SK-N-SH (cell line): ENCODE data around the gene MILR1. TPM values are rescaled to one million over a fixed set of nuclear protein-coding genes. Genes with fewer than 3 reads are reported as not detected.

Experiments used
- CTCF ChIA-PET: fragments of 300-600, 350-600 bp; formaldehyde crosslinking; extraction: SDS; loops from one replicate; lab custom pipeline; 2021; lab: Yijun Ruan, JAX
- POLR2A ChIA-PET: fragments of 350-600 bp; sonication (Branson Sonifier 250); formaldehyde crosslinking; extraction: SDS; loops from one replicate; lab custom pipeline; 2020; ENCODE audit warnings: antibody characterized with exemption, inconsistent platforms; lab: Yijun Ruan, JAX
- DNase-seq: peaks from one replicate; pipeline ENCODE4 v3.0.0; 2012
- H2AFZ ChIP-seq: fragments of 200-600 bp; sonication (generic); 2 replicates; pipeline ENCODE4 v1.8.1; 2016; ENCODE audit warnings: antibody characterized with exemption, mild to moderate bottlenecking, low read depth
- H3F3A ChIP-seq: fragments of 200-600 bp; sonication (generic); replicated peaks from 2 replicates; pipeline ENCODE3; 2016; ENCODE audit warnings: antibody characterized with exemption, mild to moderate bottlenecking; ENCODE audit not compliant: insufficient read depth
- H3K27ac ChIP-seq, 2 experiments: fragments of 200-500 bp in 1 of 2; fragments of 200-600 bp in 1 of 2; sonication (Bioruptor generic) in 1 of 2; sonication (generic), shearing (Covaris generic) in 1 of 2; 2 replicates each; pipeline versions ENCODE4 v1.5.1 to v1.6.1; 2014 to 2016; ENCODE audit warnings: low read depth in 2 of 2, inconsistent platforms in 1 of 2, low read length in 1 of 2, mild to moderate bottlenecking in 1 of 2, mixed read lengths in 1 of 2
- H3K27me3 ChIP-seq: fragments of 200-600 bp; sonication (generic), shearing (Covaris generic); 2 replicates; pipeline ENCODE4 v1.6.1; 2016; ENCODE audit warnings: mixed run types; ENCODE audit not compliant: insufficient read depth
- H3K36me3 ChIP-seq, 2 experiments: fragments of 200-500 bp in 1 of 2; fragments of 200-600 bp in 1 of 2; sonication (Bioruptor generic) in 1 of 2; sonication (generic) in 1 of 2; replicated peaks in 1 of 2; 2 replicates each; pipeline versions ENCODE3 to v1.5.1; 2014 to 2016; ENCODE audit warnings: low read length in 1 of 2, mild to moderate bottlenecking in 1 of 2; ENCODE audit not compliant: insufficient read depth in 2 of 2, control insufficient read depth in 1 of 2
- H3K4me1 ChIP-seq, 2 experiments: fragments of 200-500 bp in 1 of 2; fragments of 200-600 bp in 1 of 2; sonication (Bioruptor generic) in 1 of 2; sonication (generic), shearing (Covaris generic) in 1 of 2; 2 replicates each; pipeline versions ENCODE4 v1.5.1 to v1.6.1; 2014 to 2016; ENCODE audit warnings: low read depth in 1 of 2, low read length in 1 of 2, mixed run types in 1 of 2; ENCODE audit not compliant: insufficient read depth in 2 of 2, control insufficient read depth in 1 of 2
- H3K4me2 ChIP-seq: fragments of 200-600 bp; sonication (generic), shearing (Covaris generic); 2 replicates; pipeline ENCODE4 v1.6.1; 2017; ENCODE audit warnings: mixed run types
- H3K4me3 ChIP-seq, 2 experiments: fragments of 200-500 bp in 1 of 2; fragments of 200-600 bp in 1 of 2; sonication (Bioruptor generic) in 1 of 2; sonication (generic), shearing (Covaris generic) in 1 of 2; 2 replicates each; pipeline versions ENCODE4 v1.5.1 to v1.8.1; 2014 to 2016; ENCODE audit warnings: low read depth in 2 of 2, inconsistent platforms in 1 of 2, low read length in 1 of 2, mild to moderate bottlenecking in 1 of 2, mixed read lengths in 1 of 2, moderate library complexity in 1 of 2
- H3K79me2 ChIP-seq: fragments of 200-600 bp; sonication (generic); 2 replicates; pipeline ENCODE4 v1.8.1; 2017; ENCODE audit warnings: mild to moderate bottlenecking; ENCODE audit not compliant: insufficient read depth
- H3K9ac ChIP-seq: fragments of 200-600 bp; sonication (generic); 2 replicates; pipeline ENCODE4 v1.6.1; 2017; ENCODE audit warnings: mixed run types
- H3K9me2 ChIP-seq: fragments of 200-600 bp; sonication (generic); 2 replicates; pipeline ENCODE4 v1.6.1; 2017; ENCODE audit warnings: mixed run types
- H3K9me3 ChIP-seq: fragments of 200-600 bp; sonication (generic); 2 replicates; pipeline ENCODE4 v1.6.1; 2017; ENCODE audit warnings: mixed run types, mild to moderate bottlenecking, moderate library complexity
- H4K20me1 ChIP-seq: fragments of 200-600 bp; sonication (generic); 2 replicates; pipeline ENCODE4 v1.6.1; 2017; ENCODE audit warnings: mild to moderate bottlenecking, mixed run types; ENCODE audit not compliant: insufficient read depth
- CTCF ChIP-seq: fragments of 200-600 bp; sonication (generic); IDR thresholded peaks from 2 replicates; pipeline ENCODE4 v1.6.1; 2017; ENCODE audit warnings: antibody characterized with exemption, mild to moderate bottlenecking, moderate library complexity
- EP300 ChIP-seq, 2 experiments: IDR thresholded peaks; 2 replicates each; pipeline versions ENCODE4 v1.4.0 to v1.6.1; 2012; ENCODE audit warnings: borderline replicate concordance in 1 of 2, low read depth in 1 of 2, low read length in 1 of 2
- IRF3 ChIP-seq: fragments of 150-350 bp; IDR thresholded peaks from 2 replicates; pipeline ENCODE4 v1.6.1; 2016; ENCODE audit warnings: mild to moderate bottlenecking, low read depth, low read length
- JUND ChIP-seq: IDR thresholded peaks from 2 replicates; pipeline ENCODE4 v1.4.0; 2012
- MAX ChIP-seq: IDR thresholded peaks from 2 replicates; pipeline ENCODE4 v1.4.0; 2012; ENCODE audit warnings: low read depth
- MEF2A ChIP-seq: IDR thresholded peaks from 2 replicates; pipeline ENCODE4 v1.4.0; 2012; ENCODE audit warnings: low read depth, borderline replicate concordance
- MXI1 ChIP-seq: IDR thresholded peaks from 2 replicates; pipeline ENCODE4 v1.6.1; 2012; ENCODE audit warnings: mild to moderate bottlenecking, low read depth, low read length, improper control_type of control experiment
- NFIC ChIP-seq: IDR thresholded peaks from 2 replicates; pipeline ENCODE4 v1.4.0; 2012; ENCODE audit warnings: borderline replicate concordance
- POLR2AphosphoS5 ChIP-seq: IDR thresholded peaks from 2 replicates; pipeline ENCODE4 v1.6.1; 2012; ENCODE audit warnings: low read depth, low read length
- RAD21 ChIP-seq: IDR thresholded peaks from 2 replicates; pipeline ENCODE4 v1.6.1; 2012; ENCODE audit warnings: mild to moderate bottlenecking, low read length
- REST ChIP-seq: IDR thresholded peaks from 2 replicates; pipeline ENCODE4 v1.6.1; 2012; ENCODE audit warnings: mild to moderate bottlenecking, low read depth, low read length, moderate library complexity
- RFX5 ChIP-seq: IDR thresholded peaks from 2 replicates; pipeline ENCODE4 v1.6.1; 2012; ENCODE audit warnings: mild to moderate bottlenecking, improper control_type of control experiment, low read length
- SIN3A ChIP-seq: IDR thresholded peaks from 2 replicates; pipeline ENCODE4 v1.6.1; 2012; ENCODE audit warnings: low read depth, mild to moderate bottlenecking, low read length, moderate library complexity, borderline replicate concordance
- USF1 ChIP-seq: IDR thresholded peaks from 2 replicates; pipeline ENCODE4 v1.4.0; 2012; ENCODE audit warnings: low read depth, borderline replicate concordance
- WGBS: methylation state at CpG from one replicate; pipeline ENCODE4 v1.1.6; 2017; ENCODE audit warnings: low lambda C conversion rate; 5-methylcytosine and 5-hydroxymethylcytosine counted together
- polyA plus RNA-seq, 3 experiments: library from polyadenylated mRNA; depleted of rRNA; stranded (reverse); fragments of >200 nt; gene quantifications; 2 replicates each; pipeline ENCODE4 v1.2.3, GENCODE V29; 2012

The MILR1 gene
- polyA plus RNA-seq, 1 of the 3 experiments (the other 2 are of a cell fraction) = 4.9 TPM

GRCh38 chr17:64442541-64442971 lies 6.4 kb upstream of the MILR1 start:
- Histone ChIP-seq H3K9me2 (no peaks in the 10 kb centered on the region), H3K79me2 (no peaks in the 10 kb centered on the region), H3K9ac (no peak overlapping the region), H3K4me3 (no peak overlapping the region), H2AFZ (no peak overlapping the region), H3K4me1 (no peaks in the 10 kb centered on the region), H4K20me1 (no peaks in the 10 kb centered on the region), H3K4me2 (no peak overlapping the region), H3K36me3 (no peaks in the 10 kb centered on the region), H3F3A (peaks cover 4% of the 10 kb centered on the region), H3K27ac (no peak overlapping the region), H3K27me3 (no peaks in the 10 kb centered on the region), H3K9me3 (peaks cover 15% of the 10 kb centered on the region; the same call in 1 of the 2 replicates)
- no peak for DNase-seq
- CTCF ChIA-PET = interaction anchor here (1.4 to 3.1 kb wide), 3 partner anchors 22 to 136 kb away, joined by 3 to 24 read pairs (median 3); no protein-coding TSS in a partner anchor
- TF ChIP-seq MAX (no peak), SIN3A (no peak), NFIC (no peak), POLR2AphosphoS5 (no peak), MEF2A (no peak), IRF3 (no peak), MXI1 (no peak), JUND (no peak)
- POLR2A ChIA-PET = no interaction called here
- WGBS = 84% methylated on average over 3 of the region's 3 CpGs

- 84% methylated on average over 6 of the region's 6 CpGs for WGBS
- POLR2A ChIA-PET = no interaction called here
Observed at GRCh38 chr17:64443086-64443760, 5.7 kb upstream of the MILR1 start.

More at GRCh38 chr17:64443086-64443760, 5.7 kb upstream of the MILR1 start:
- TF ChIP-seq RFX5 (no peak), IRF3 (no peak), RAD21 (no peak), USF1 (no peak), EP300 (IDR thresholded peaks at IDR 0.05; ENCODE audit: borderline replicate concordance in 1 of 2, low read depth in 1 of 2, low read length in 1 of 2) (no peak), REST (no peak), CTCF (no peak)
- DNase-seq = no peak
- H3K4me3 ChIP-seq = no peak overlapping the region
- H3K9me2 ChIP-seq = no peaks in the 10 kb centered on the region
- H4K20me1 ChIP-seq = no peaks in the 10 kb centered on the region
- H3K4me2 ChIP-seq = no peak overlapping the region
- CTCF ChIA-PET = interaction anchor here (1.3 to 3.1 kb wide), 4 partner anchors 23 to 137 kb away, joined by 3 to 24 read pairs (median 4); no protein-coding TSS in a partner anchor
- H3K9ac ChIP-seq = no peak overlapping the region
- H3K9me3 ChIP-seq = 0 out of 2 replicates have a peak, but pooled peaks cover 9% of the 10 kb centered on the region
- no peak overlapping the region for H2AFZ ChIP-seq
- H3K27me3 ChIP-seq = no peaks in the 10 kb centered on the region
- no peaks in the 10 kb centered on the region for H3K4me1 ChIP-seq
- H3F3A ChIP-seq = peaks cover 4% of the 10 kb centered on the region
- H3K79me2 ChIP-seq = no peaks in the 10 kb centered on the region
- H3K36me3 ChIP-seq = no peaks in the 10 kb centered on the region
- H3K27ac ChIP-seq = no peak overlapping the region
